GM18873 (cell line): ENCODE data around the gene MSRB1.
A peak's percentile ranks its signal among the peaks of the same experiment; 100 is the strongest.

Source experiments
- ATAC-seq: cut with Tn5 transposase; IDR thresholded peaks from one replicate; pipeline ENCODE4 v1.9.1; 2021; ENCODE audit warnings: mild to moderate bottlenecking, moderate library complexity, moderate number of reproducible peaks; ENCODE audit not compliant: unreplicated experiment, low FRiP score

Gene MSRB1

DNA sequence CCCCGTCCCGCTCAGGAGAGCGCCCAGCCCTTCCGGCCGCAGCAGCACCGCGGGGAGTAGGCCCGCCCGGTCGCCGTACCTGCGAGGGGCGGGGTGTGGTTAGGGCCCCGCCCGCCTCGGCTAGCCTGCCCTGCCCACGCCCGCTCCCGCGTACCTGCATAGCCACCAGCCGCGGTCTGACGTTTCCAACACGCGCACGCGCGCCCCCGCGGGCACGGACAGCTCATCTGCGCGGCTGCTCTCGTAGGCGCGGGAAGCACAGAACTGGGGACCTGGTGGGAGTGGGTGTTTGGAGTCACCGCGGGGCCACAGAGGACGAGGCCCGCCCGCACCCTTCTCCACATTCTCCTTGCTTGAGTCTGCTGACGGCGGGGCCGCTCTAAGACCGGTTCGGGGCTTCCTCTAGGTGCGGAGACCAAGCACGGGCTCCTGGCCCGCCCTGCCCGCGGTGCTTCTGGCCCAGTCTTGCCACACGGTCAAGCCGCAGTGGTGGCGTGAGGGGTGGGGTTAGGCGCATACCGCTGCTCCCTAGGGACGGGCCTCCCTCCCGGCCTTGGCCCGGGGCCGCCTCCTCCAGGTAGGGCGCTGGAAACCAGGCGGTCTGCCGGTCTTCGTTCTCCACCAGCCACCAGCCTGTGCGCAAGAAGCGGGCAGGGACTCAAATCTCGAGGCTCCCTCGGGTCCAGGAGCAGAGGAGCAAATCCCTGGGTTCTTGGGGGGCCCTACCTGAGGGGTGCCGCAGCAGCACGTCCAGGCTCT is 36.5 kb upstream of the MSRB1 start:
- no peak for ATAC-seq

DNA sequence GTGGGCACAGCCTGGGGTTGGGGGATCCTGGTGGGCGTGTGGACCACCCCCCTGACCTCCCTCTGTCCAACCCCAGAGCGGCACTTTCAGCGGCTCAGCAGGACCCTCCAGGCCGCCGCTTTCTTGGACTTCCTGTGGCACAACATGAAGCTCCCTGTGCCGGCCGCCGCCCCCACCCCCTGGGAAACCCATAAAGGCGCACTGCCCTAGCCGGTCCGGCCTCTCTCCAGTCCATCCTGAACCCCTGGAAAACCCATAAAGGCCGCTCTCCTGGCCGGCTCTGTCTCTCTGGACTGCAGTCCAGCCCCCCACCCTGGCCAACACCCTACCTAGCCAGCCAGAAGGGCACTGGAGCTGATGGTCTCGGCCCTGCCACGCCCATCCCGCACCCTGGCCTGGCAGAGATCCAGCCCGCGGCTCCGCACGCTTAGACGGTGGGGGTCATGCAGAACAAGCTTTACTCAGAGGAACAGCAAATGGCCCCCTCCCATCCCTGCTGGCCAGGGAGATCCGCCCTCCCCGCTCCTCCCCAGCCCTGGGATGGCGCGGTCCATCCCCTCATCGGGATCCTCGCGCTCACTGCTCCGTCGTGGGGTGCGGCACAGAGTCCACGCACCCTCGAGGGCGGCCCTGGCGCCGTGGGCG is 35.6 kb upstream of the MSRB1 start:
- no peak for ATAC-seq

DNA sequence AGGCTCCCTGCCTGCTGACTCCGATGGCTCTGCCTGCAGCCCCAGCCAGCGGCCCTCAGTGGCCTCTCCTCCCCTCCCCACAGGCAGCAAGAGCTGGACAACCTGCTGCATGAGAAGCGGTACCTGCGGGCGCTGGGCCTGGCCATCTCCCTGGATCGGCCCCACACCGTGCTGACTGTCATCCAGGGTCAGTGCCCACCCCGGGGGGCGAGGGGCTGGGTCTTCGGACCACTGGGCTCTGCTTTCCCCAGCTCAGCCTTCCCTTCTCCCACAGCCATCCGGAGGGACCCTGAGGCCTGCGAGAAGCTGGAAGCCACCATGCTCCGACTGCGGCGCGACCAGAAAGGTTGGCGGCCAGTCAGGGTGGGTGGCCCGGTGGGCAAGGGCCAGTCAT is 34.9 kb upstream of the MSRB1 start:
- no peak for ATAC-seq

DNA sequence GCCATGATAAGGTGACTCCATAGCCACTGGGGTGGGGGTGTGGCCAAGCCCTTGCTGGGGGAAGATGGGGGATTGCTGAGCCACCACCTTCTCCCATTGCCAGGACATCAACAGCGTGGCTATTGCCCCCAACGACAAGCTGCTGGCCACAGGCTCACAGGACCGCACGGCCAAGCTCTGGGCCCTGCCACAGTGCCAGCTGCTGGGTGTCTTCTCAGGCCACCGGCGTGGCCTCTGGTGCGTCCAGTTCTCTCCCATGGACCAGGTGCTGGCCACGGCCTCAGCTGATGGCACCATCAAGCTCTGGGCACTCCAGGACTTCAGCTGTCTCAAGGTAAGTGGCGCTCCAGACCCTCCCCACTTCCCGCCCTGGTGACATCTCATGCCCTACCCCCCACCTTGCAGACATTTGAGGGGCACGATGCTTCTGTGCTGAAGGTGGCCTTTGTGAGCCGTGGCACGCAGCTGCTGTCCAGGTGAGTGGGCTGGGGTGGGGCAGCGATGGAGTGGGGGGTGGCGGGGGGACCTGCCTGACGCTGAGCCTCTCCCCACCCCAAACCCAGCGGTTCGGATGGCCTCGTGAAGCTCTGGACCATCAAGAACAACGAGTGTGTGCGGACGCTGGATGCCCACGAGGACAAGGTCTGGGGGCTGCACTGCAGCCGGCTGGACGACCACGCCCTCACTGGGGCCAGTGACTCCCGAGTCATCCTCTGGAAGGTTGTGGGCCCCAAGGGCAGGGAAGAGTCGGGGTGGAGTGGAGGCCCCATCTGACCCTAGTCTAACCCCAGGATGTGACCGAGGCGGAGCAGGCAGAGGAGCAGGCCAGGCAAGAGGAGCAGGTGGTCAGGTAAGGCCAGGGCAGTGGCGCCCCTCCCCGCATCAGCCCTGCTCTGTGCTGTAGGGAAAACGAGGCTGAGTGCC is 34.2 kb upstream of the MSRB1 start:
- no peak for ATAC-seq

DNA sequence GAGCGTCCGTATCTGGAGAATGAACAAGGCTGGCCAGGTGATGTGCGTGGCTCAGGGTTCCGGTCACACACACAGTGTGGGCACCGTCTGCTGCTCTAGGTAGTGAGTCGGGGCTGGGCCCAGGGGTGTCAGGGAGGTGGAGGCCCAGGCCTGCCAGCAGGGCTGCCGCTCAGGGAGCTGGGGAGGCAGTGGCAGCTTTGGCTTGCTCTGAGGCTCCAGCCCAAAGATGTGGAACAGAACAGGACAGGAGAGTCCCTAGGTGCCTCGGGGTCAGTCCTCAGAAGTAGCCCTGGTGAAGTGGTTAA is 33.2 kb upstream of the MSRB1 start:
- no peak for ATAC-seq

DNA sequence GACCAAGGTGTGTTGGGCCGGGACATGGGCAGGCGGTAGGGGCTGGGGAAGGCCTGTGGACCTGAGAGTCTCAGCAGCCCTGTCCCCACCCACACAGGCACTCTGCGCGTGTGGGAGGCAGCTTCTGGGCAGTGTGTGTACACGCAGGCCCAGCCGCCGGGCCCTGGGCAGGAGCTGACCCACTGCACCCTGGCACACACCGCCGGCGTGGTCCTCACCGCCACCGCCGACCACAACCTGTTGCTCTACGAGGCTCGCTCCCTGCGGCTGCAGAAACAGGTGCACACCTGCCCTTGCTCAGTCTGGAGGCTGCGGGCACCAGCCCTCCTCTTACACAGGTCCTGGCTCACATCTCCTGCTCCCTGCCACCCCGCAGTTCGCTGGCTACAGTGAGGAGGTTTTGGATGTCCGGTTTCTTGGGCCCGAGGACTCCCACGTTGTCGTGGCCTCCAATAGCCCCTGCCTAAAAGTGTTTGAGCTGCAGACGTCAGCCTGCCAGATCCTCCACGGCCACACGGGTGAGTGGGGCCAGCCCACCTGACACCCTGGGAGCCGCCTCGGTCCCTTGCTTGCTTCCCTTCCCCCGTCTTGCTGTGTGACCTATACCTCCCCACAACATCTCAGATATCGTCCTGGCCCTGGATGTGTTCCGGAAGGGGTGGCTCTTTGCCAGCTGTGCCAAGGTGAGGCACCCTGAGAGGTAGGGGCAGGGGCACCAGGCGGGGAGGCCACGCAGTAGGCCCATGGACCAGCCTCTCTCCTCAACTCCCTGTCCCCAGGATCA is 32.6 kb upstream of the MSRB1 start:
- no peak for ATAC-seq

DNA sequence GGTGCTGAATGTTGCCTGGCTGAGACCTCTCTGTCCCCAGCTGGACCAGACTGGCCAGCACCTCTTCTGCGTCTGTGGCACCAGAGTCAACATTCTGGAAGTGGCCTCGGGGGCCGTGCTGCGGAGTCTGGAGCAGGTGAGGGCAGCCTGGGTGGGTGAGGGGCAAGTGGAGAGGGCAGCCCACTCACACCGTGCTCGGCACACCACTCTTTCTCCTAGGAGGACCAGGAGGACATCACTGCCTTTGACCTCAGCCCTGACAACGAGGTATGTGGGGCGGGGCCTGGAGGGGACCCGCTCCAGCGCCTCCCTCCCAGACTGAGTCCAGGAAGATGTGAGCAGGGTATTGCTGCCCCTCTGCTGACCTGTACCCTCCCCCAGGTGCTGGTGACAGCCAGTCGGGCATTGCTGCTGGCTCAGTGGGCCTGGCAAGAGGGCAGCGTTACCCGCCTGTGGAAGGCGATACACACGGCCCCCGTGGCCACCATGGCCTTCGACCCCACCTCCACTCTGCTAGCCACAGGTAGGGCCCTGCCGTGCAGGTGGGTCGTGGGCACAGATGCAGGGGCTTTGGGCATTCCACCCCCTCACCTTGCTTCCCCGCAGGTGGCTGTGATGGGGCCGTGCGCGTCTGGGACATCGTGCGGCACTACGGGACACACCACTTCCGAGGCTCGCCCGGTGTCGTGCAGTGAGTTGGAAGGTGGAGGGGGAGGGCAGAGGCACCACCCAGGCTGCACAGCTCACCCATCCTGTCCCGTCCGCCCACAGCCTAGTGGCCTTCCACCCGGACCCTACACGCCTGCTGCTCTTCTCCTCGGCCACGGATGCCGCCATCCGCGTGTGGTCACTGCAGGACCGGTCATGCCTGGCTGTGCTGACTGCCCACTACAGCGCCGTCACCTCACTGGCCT is 31.4 kb upstream of the MSRB1 start:
- no peak for ATAC-seq

DNA sequence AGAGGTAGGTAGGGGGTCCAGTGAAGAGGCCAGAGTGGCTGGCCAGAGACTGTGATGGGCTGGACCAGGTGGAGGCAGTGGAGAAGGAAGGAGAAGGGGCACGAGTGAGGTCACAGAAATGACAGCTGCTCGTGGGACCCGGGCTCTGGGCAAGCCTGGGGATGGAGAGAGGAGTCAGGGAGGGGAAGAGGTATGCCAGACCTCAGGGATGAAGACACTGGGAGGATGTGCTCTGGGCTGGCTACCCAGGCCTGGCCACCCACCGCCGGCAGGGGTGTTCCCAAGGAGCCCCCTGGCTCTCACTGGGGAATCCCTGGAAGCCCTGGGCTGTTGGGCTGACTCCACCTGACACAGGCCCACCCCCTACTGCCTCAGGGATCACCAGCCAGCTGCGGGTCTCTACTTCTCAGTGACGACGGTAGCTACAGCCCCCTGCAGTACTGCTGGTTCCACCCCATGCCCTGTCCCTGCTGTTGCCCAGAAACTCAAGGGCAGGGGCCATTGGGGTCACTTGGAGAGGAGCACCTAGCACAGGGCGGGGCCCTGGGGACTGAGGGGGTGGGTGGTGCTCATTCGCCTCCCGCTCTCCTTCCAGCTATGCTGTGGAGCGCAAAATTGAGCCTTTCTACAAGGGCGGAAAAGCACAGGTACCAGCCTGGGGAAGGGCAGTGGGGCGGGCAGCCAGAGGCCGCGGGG is 30.6 kb upstream of the MSRB1 start:
- ATAC-seq = no peak

DNA sequence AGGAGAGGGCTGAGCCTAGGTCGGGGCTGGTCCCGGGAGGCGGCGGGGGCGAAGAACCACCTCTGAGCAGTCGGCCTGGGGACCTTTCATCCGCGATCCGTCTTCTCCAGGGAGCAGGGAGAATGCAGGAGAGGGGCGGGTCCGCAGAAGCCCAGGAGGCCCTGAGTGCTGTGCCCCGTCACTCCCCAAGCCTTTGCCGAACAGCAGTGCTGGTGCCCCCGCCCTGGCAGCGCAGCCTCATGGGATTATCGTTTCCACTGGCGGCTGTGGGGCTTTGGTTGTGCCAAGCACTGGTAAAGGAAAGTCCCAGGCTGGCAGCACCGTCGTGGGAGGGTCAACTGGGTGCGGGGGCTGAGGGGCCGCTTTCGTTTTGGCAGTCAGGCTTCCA is 29.5 kb upstream of the MSRB1 start:
- ATAC-seq = no peak

DNA sequence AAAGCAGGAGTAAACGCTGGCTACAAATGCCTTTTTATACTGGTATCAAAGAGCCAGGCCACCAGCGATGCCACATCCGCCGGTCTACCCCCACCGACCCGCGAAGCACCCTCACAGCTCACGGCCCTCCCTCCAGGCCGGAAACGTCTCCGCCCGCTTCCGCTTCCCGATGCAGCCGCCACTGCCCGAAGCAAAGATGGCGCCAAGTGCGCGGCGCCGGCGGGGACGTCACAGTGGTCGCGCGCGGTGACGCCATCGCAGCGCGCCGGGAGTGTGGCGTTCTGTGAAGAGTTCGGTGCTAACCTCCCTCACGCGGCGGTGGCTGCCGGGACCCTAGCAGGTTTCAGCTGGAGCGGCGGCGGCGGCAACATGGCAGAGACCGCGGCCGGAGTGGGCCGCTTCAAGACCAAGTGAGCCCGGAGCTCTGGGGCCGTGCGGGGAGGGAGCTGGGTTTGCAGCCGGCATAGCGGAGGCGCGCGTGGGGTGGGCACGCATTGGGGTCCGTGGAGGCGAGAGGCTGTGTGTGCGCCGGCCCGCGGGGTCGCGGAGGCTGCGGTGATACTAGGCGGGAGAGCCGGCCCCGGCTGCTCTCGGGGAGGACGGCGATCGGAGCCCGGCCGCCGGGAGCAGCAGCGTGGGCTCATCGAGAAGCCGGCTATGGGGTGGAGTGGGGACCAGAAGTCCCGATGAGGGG is 28.9 kb upstream of the MSRB1 start, which contains the start of gene TBL3:
TBL3 (plus strand) TSS at position 258 of the 694 bp plus-strand sequence; CDS start at position 370, 112 bp downstream.
- ATAC-seq = peak; percentile 51

DNA sequence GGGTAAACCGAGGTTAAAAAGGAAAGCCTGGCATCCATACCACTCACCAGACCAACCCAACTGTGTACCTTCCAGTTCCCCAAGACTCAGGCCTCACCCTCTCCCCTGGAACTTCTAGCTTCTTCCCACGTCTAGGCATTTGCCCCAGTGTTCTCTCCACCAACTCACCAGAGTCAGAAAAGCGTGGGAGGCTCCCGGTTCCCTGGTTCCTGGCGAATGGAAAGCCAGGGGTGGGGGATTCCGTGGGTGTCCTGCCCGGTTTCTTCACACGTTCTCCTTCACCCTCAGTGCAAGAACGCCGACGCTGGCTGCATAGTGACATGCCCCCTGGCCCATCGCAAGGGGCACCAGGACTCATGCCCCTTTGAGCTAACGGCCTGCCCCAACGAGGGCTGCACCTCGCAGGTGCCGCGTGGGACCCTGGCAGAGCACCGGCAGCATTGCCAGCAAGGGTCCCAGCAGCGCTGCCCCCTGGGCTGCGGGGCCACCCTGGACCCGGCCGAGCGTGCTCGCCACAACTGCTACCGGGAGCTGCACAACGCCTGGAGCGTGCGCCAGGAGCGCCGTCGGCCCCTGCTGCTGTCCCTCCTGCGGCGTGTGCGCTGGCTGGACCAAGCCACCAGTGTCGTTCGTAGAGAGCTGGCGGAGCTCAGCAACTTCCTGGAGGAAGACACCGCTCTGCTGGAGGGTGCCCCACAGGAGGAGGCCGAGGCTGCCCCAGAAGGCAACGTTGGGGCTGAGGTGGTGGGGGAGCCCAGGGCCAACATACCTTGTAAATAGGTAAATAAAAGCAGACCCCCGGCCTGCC is 25.4 kb upstream of the MSRB1 start:
- ATAC-seq = no peak

DNA sequence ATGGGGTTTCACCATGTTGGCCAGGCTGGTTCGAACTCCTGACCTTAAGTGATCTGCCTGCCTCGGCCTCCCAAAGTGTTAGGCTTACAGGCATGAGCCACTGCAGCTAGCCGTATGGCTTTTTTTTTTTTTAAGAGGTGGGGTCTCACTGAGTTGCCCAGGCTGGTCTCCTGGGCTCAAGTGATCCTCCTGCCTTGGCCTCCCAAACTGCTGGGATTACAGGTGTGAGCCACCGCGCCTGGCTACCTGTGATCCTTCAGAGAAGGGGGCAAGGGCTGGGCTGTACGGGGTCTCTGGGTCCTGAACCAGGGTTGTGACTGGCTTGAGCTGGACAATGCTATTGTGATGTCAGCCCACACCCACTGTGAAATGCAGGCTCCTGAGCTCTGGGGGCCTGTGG is 23.5 kb upstream of the MSRB1 start, which contains the start of gene RNF151:
RNF151 (plus strand) TSS at position 397 of the 400 bp plus-strand sequence. CDS start 26 bp downstream, outside the sequence.
- no peak for ATAC-seq

DNA sequence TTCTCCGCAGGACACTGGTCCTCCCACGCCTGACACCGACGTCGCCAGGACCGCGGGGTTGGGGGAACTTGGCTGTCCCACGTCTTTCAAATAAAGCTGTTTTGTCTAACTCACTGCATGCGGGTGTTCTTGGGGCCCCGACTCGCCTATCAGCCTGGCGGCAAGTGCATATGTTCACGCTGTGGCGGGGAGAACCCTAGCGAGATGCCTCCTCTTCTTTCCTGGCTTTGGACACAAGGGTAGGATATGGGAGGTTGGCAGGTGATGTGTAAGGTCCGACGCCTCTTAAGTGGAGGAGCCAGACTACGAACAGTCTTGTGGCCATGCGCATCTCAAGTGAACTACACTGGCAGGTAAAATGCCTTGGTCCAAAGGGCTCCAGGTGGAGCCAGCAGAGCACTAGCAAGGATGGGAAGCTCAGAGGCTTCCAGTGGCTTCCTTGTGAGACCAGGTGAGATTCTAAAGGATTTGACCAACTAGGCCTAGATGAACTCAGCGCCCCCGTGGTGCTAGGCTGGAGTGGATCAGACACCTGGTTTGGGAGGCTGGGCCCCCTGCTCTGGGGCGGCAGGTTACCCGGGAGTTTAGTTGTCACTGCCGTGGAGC is 22.5 kb upstream of the MSRB1 start:
- ATAC-seq = no peak

DNA sequence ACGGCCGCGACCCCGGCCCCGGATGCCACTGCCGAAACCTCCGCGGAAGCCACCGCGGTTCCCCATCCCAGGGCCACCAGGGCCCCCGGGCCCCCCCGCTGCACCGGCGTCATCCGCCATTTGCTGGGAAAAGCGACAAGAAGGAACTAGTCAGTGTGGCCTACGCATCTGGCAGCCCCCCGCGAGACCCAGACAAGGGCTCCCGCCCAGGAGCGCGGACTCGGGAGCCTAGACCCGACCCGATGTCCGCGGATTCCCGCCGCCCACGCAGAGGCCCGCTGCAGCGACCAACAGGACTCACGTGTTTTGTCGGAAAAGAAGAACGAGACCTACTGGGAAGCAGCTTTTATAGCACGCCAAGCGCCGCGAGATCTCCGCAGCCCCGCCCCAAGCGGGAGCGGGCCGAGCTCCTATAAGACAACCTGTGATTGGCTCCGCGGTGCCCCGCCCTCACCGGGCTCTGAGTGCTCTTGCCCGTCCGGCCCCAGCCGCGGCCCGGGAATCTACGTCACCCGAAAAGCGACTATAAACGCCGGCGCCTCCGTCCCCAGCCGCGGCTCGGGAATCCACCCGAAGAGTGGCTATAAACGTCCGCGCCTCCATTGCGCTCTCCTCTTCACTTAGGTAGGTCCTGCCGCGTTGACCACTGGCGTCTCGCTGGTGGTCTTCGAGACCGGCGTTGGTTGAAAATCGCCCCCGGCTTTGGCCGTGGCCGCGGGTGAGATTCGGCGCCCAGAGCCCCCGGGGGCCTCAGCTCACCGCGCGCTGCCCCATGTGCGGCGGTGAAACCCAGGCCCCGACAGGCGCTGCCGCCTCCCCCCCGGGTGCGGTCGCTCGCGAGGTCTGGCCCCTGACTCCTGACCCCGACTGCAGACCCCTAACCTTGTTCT is 21.8 kb upstream of the MSRB1 start, which contains the start of gene RPS2:
RPS2 (minus strand) TSS at position 321 of the 890 bp plus-strand sequence; CDS start at position 120, 201 bp downstream.
- peak; percentile 73 for ATAC-seq

DNA sequence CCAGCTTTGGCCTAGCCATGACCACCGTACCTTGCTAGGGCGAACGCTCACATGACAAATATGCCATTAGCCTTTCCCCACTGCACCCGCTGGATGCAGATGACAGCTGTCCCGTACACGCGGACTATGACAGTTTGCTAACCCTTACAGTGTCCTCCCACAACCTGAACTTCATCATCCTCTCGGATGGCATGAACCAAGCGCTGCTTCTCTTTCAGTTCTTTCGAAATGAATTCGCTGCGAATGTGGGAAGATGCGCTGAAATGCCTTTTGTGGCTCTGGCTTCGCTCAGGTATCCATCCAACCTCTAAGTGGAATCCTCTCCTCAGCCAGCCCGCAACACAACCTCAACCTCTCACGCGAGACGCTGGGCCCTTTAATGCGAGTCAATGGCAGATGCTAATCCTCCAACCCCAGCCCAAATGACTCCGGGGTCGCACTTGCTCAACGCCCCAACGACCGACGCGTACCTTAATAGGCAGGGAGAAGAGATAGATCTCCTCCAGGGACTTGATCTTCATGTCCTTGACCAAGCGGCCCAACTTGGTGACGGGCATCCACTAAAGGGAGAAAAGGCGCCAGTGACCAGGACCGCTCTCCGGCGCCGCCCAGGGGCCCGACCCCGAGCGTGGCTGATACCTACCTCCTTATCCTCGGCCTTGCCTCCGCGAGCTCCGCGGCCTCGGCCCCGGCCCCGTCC is 21.0 kb upstream of the MSRB1 start:
- peak; percentile 2 for ATAC-seq
